ENCODE measurements around the gene SGSM1. TPM values are rescaled to one million over a fixed set of nuclear protein-coding genes. Genes with fewer than 3 reads are reported as not detected.

Gene SGSM1
- total and polyA plus RNA-seq, 2 donors from 2014 or later = 3.6 to 4.7 TPM

DNA sequence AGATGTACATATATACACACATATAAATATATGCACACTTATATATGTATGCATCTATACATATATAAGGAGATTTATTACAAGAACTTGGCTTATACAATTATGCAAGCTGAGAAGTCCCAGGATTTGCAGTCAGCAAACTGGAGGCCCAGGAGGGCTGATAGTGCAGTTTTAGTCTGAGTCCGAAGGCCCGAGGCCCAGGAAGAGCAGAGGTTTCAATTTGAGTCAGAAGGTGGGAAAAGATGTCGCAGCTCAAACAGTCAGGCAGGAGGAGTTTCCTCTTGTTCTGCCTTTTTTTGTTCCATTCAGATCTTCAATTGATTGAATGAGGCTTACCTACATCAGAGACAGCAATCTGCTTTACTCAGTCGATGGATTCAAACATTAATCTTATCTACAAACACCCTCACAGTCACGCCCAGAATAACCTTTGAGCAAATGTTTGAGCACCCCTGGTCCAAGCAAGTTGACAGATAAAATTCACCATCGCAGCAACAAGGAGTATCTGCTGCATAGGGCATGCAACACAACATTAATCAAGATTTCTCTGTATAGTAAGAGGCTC is 4.0 kb upstream of the SGSM1 start:
- no peak overlapping the region for H3K27ac ChIP-seq (ENCODE audit: low read depth in 2 of 2, low read length in 2 of 2)
- H3K4me1 ChIP-seq (ENCODE audit: control insufficient read depth in 2 of 3, insufficient read depth in 2 of 3, low read depth in 1 of 3, low read length in 3 of 3) = peaks cover 0 to 2% (median 0%) of the 10 kb centered on the region in 3 donors
- TF ChIP-seq, protein P1, sequence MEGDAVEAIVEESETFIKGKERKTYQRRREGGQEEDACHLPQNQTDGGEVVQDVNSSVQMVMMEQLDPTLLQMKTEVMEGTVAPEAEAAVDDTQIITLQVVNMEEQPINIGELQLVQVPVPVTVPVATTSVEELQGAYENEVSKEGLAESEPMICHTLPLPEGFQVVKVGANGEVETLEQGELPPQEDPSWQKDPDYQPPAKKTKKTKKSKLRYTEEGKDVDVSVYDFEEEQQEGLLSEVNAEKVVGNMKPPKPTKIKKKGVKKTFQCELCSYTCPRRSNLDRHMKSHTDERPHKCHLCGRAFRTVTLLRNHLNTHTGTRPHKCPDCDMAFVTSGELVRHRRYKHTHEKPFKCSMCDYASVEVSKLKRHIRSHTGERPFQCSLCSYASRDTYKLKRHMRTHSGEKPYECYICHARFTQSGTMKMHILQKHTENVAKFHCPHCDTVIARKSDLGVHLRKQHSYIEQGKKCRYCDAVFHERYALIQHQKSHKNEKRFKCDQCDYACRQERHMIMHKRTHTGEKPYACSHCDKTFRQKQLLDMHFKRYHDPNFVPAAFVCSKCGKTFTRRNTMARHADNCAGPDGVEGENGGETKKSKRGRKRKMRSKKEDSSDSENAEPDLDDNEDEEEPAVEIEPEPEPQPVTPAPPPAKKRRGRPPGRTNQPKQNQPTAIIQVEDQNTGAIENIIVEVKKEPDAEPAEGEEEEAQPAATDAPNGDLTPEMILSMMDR (IDR thresholded peaks at IDR 0.05; ENCODE audit: borderline replicate concordance, extremely low read depth, insufficient read depth) = no peak
- DNase-seq (no peak), FAIRE-seq (no peak)
- H3K36me3 ChIP-seq (ENCODE audit: control insufficient read depth in 2 of 3, insufficient read depth in 3 of 3, low read length in 3 of 3) = no peaks in the 10 kb centered on the region
- no peak overlapping the region for H3K4me3 ChIP-seq (ENCODE audit: low read length in 3 of 3)
- no peaks in the 10 kb centered on the region for H3K27me3 ChIP-seq (ENCODE audit: control insufficient read depth, insufficient read depth, low read length)
- H3K9me3 ChIP-seq (ENCODE audit: control insufficient read depth in 2 of 3, insufficient read depth in 1 of 3, low read length in 3 of 3) = no peaks in the 10 kb centered on the region
- H3K9ac ChIP-seq (ENCODE audit: low read length in 3 of 3) = no peak overlapping the region
- intact Hi-C loops (cut with DNase I) = no loop called here

DNA sequence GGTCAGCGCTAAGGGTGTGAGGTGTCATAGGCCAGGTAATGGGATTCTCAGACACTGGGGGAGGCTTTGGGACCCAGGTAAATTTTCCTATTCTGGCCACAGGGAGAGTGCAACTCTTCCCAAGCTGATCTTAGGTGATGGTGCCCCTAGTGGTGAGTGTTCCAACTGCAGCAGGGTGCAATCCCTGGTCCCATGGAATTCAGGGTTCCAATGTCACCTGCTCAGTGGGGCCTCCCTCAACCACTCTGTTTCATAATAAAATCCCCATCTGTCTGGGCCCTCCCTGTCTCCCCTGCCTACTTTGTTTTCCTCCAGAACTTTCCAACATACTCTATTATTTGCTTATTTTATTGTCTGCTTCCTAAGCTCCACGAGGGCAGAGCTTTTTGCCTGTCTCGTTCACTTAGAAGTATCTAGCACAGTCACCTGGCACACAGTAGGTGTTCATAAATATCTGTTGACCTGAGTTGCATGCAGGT is 2.9 kb upstream of the SGSM1 start:
- FAIRE-seq (no peak), DNase-seq (peak in 4 of 5 donors; percentile 29 to 63 (median 56))
- no peak overlapping the region for H3K27ac ChIP-seq (ENCODE audit: low read depth in 2 of 2, low read length in 2 of 2)
- no peaks in the 10 kb centered on the region for H3K36me3 ChIP-seq (ENCODE audit: control insufficient read depth in 2 of 3, insufficient read depth in 3 of 3, low read length in 3 of 3)
- intact Hi-C loops (cut with DNase I) = no loop called here
- H3K27me3 ChIP-seq (ENCODE audit: control insufficient read depth, insufficient read depth, low read length) = no peaks in the 10 kb centered on the region
- no peaks in the 10 kb centered on the region for H3K9me3 ChIP-seq (ENCODE audit: control insufficient read depth in 2 of 3, insufficient read depth in 1 of 3, low read length in 3 of 3)
- TF ChIP-seq, protein P1 (IDR thresholded peaks at IDR 0.05; ENCODE audit: borderline replicate concordance, extremely low read depth, insufficient read depth) = peak; percentile 84
- peaks cover 0 to 8% (median 0%) of the 10 kb centered on the region in 3 donors for H3K4me1 ChIP-seq (ENCODE audit: control insufficient read depth in 2 of 3, insufficient read depth in 2 of 3, low read depth in 1 of 3, low read length in 3 of 3)
- H3K9ac ChIP-seq (ENCODE audit: low read length in 3 of 3) = no peak overlapping the region
- no peak overlapping the region for H3K4me3 ChIP-seq (ENCODE audit: low read length in 3 of 3)

DNA sequence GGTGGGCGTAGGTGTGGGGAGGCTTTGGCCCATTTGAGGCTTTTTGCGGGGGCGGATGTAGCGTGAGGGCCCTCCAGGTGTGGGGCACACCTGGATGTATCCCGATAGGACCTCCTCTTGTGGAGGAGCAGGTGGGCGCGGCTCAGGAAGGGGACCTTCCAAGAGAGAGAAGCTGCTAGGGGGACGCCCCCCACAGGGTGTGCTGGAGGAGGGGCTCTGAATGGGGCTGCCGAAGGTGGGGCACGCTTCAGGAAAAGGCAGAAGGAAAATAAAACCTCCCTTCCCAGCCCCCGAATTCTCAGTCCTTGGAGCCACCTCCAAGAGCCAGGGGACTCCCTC is 621 bp downstream of the SGSM1 start:
- H3K27ac ChIP-seq (ENCODE audit: low read depth in 2 of 2, low read length in 2 of 2) = peak overlapping the region; percentile 69 to 88
- no peaks in the 10 kb centered on the region for H3K9me3 ChIP-seq (ENCODE audit: control insufficient read depth in 2 of 3, insufficient read depth in 1 of 3, low read length in 3 of 3)
- peaks cover 0 to 25% (median 0%) of the 10 kb centered on the region in 3 donors for H3K4me1 ChIP-seq (ENCODE audit: control insufficient read depth in 2 of 3, insufficient read depth in 2 of 3, low read depth in 1 of 3, low read length in 3 of 3)
- DNase-seq (peak in 1 of 5 donors; percentile 77), FAIRE-seq (no peak)
- TF ChIP-seq, protein P1 (IDR thresholded peaks at IDR 0.05; ENCODE audit: borderline replicate concordance, extremely low read depth, insufficient read depth) = no peak
- no peaks in the 10 kb centered on the region for H3K36me3 ChIP-seq (ENCODE audit: control insufficient read depth in 2 of 3, insufficient read depth in 3 of 3, low read length in 3 of 3)
- H3K9ac ChIP-seq (ENCODE audit: low read length in 3 of 3) = peak overlapping the region in 1 of 3 donors; percentile 59
- intact Hi-C loops (cut with DNase I) = no loop called here
- peak overlapping the region in 2 of 3 donors; percentile 2 to 44 for H3K4me3 ChIP-seq (ENCODE audit: low read length in 3 of 3)
- H3K27me3 ChIP-seq (ENCODE audit: control insufficient read depth, insufficient read depth, low read length) = no peaks in the 10 kb centered on the region
